ENCODE results near the gene GARIN1A. TPM values are rescaled to one million over a fixed set of nuclear protein-coding genes. Genes with fewer than 3 reads are reported as not detected.
A peak's percentile ranks its signal among the peaks of the same experiment; 100 is the strongest.

The GARIN1A gene
- total RNA-seq, 1 donor from 2014 or later: 1.5 TPM

DNA sequence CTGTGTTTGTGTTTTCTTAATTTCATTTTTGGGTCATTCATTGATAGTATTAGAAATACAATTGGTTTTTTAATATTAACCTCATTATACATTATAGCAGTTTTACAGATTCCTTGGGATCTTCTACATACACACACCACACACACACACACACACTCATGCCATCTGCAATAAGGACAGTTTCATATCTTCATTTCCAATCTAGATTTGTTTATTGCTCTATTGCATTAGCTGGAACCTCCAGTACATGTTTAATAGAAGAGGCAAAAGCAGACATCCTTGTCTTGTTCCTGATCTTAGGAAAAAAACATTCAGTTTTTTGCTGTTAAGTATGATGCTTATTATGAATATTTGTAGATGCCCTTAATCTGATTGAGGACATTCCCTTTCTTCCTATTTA is 49.3 kb downstream of the GARIN1A start:
- H3K4me3 ChIP-seq: no peak overlapping the region
- no peaks in the 10 kb centered on the region for H3K4me1 ChIP-seq
- DNase-seq (ENCODE audit: extremely low spot score in 2 of 2): no peak
- H3K36me3 ChIP-seq: no peaks in the 10 kb centered on the region
- H3K27me3 ChIP-seq: no peaks in the 10 kb centered on the region
- TF ChIP-seq POLR2AphosphoS5 (IDR thresholded peaks at IDR 0.05; ENCODE audit: insufficient read depth in 1 of 2, low read depth in 1 of 2) (no peak), POLR2A (IDR thresholded peaks at IDR 0.05) (no peak)
- TF ChIP-seq, protein P1, sequence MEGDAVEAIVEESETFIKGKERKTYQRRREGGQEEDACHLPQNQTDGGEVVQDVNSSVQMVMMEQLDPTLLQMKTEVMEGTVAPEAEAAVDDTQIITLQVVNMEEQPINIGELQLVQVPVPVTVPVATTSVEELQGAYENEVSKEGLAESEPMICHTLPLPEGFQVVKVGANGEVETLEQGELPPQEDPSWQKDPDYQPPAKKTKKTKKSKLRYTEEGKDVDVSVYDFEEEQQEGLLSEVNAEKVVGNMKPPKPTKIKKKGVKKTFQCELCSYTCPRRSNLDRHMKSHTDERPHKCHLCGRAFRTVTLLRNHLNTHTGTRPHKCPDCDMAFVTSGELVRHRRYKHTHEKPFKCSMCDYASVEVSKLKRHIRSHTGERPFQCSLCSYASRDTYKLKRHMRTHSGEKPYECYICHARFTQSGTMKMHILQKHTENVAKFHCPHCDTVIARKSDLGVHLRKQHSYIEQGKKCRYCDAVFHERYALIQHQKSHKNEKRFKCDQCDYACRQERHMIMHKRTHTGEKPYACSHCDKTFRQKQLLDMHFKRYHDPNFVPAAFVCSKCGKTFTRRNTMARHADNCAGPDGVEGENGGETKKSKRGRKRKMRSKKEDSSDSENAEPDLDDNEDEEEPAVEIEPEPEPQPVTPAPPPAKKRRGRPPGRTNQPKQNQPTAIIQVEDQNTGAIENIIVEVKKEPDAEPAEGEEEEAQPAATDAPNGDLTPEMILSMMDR (IDR thresholded peaks at IDR 0.05): no peak
- H3K9me3 ChIP-seq: no peaks in the 10 kb centered on the region
- intact Hi-C loops (cut with DNase I): no loop called here
- H3K27ac ChIP-seq: no peak overlapping the region

Small RNAs within 50 kb of the gene (small RNA-seq; reads per million reads assigned to genes)
- gene RNA5SP242: 13.7 reads per million, percentile 94 among the genes with 10 or more reads in this experiment
- gene RNA5SP243: 0.34 reads per million
- not detected for gene RNU6-177P

Other genes with a start within 250 kb of the GARIN1A start
- gene HILPDA, start 216.4 kb upstream of the GARIN1A start, total RNA-seq: 46.4 TPM
- 18.4 TPM for gene METTL2B, start 195.5 kb upstream of the GARIN1A start, total RNA-seq
- 65.3 TPM for gene CALU, start 67.1 kb downstream of the GARIN1A start, total RNA-seq
- not detected for gene OPN1SW, start 103.5 kb downstream of the GARIN1A start, total RNA-seq
- 17.9 TPM for gene CCDC136, start 119.7 kb downstream of the GARIN1A start, total RNA-seq
- 31.9 TPM for gene FLNC, start 158.1 kb downstream of the GARIN1A start, total RNA-seq
- gene ATP6V1F, start 190.6 kb downstream of the GARIN1A start, total RNA-seq: 119 TPM
- gene KCP, start 238.4 kb downstream of the GARIN1A start, total RNA-seq: 1.2 TPM

Data from vagina (tissue), 2 donors.